T-helper 17 cell (primary cell): ENCODE measurements around the gene SSH2. TPM values are rescaled to one million over a fixed set of nuclear protein-coding genes. Genes with fewer than 3 reads are reported as not detected.

Experiments
- ATAC-seq: fragments of 150-1000 bp; cut with Tn5 transposase; 2 replicates; pipeline ENCODE4 v1.10.0; 2021; ENCODE audit warnings: mild to moderate bottlenecking, moderate library complexity
- DNase-seq, 3 donors: peaks; one replicate each; pipeline versions ENCODE4 v3.0.0 to v3.0.0-alpha.2; 2020 to 2021
- H3K9me3 ChIP-seq: one replicate; pipeline ENCODE4 v1.7.0; 2013; ENCODE audit warnings: low read length, mild to moderate bottlenecking; ENCODE audit not compliant: control insufficient read depth, poor library complexity, severe bottlenecking
- H3K27ac Mint-ChIP-seq: one replicate; pipeline ENCODE4 v1.8.0; 2022; ENCODE audit warnings: mild to moderate bottlenecking, moderate library complexity, mixed read lengths
- H3K27me3 Mint-ChIP-seq: one replicate; pipeline ENCODE4 v1.8.0; 2022; ENCODE audit warnings: mixed read lengths
- H3K36me3 Mint-ChIP-seq: one replicate; pipeline ENCODE4 v1.8.0; 2022; ENCODE audit warnings: low read depth, mixed read lengths
- H3K4me1 Mint-ChIP-seq: one replicate; pipeline ENCODE4 v1.8.0; 2022; ENCODE audit warnings: mild to moderate bottlenecking, mixed read lengths
- H3K4me3 Mint-ChIP-seq: one replicate; pipeline ENCODE4 v1.8.0; 2022; ENCODE audit warnings: mild to moderate bottlenecking, moderate library complexity, mixed read lengths
- total RNA-seq, 4 donors: library from RNA in 2 of 4; stranded (reverse) in 2 of 4; gene quantifications; one replicate each; pipeline ENCODE4 v1.2.3 and lab custom pipeline; 2022 to 2026

Gene SSH2
- total RNA-seq, 2 donors from 2014 or later: 72.2 to 72.7 TPM

DNA sequence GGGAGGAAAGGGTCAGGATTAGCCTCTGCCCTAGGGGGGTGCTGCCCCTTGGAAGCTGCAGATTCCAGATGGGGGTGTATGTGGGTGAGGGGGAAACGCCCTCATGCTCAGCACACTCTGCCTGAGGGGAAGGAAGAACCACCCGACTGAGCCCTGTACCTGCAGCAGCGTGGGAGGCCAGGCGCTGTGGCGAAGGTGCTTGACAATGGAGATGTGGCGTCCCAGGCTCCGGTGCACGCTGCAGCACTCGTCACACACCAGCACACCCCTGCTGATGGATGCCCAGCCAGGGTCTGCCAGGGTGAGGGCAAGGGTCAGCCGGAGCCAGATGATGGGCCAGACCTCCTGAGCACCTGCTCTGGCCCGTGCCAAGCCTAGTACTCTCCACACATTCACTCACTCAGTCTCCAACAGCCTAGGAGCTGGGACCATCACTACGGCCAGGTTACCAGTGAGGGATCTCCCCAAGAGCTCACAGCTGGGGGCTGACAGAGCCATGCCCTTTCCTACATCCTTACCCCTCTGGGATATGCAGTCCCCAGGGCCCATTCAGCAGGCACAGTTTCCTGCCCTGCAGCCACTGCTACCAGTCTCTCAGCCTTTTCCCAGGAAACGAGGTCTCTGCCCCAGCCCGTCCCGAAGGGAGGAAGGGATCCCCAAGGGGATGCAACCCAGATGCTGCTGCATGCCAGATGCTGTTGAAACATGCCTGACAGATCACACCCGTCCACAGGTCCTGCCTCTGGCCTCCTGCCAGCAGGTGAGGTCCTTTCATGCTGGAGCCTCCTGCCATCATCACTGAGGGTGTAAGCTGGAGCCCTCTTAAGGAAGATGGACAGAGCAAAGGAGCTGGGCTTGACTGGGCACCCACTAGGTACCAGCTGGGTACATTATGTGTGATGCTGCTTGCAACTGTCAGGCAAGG is 346.4 kb downstream of the SSH2 start:
- no peaks in the 10 kb centered on the region for H3K9me3 ChIP-seq
- Mint-ChIP-seq H3K36me3 (no peaks in the 10 kb centered on the region), H3K4me1 (peaks cover 47% of the 10 kb centered on the region), H3K27me3 (no peaks in the 10 kb centered on the region), H3K27ac (peak overlapping the region; percentile 54), H3K4me3 (no peak overlapping the region)
- ATAC-seq (no peak), DNase-seq (no peak)

DNA sequence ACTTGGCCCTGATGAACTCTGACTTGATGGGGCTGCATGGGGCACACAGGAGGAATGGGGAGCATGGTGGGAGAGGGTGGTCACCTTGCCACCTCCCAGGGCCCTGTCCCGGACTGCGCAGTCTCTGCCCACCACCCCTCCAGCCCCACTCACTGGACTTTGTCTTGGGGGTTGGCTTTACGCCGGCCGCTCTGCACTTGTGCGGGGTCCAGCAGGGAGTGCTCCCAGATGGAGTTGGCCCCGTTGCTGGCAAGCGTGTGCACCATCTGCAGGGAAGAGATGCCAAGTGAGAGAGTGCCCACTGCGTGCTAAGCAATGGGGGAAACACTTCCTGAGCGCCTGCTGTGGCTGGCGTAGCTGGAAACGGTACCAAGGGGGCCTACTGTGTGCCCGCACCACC is 347.3 kb downstream of the SSH2 start:
- no peak overlapping the region for H3K27ac Mint-ChIP-seq
- no peaks in the 10 kb centered on the region for H3K27me3 Mint-ChIP-seq
- ATAC-seq: no peak
- no peaks in the 10 kb centered on the region for H3K36me3 Mint-ChIP-seq
- H3K4me3 Mint-ChIP-seq: peak overlapping the region; percentile 28
- no peak for DNase-seq
- H3K9me3 ChIP-seq: no peaks in the 10 kb centered on the region
- H3K4me1 Mint-ChIP-seq: peaks cover 43% of the 10 kb centered on the region

DNA sequence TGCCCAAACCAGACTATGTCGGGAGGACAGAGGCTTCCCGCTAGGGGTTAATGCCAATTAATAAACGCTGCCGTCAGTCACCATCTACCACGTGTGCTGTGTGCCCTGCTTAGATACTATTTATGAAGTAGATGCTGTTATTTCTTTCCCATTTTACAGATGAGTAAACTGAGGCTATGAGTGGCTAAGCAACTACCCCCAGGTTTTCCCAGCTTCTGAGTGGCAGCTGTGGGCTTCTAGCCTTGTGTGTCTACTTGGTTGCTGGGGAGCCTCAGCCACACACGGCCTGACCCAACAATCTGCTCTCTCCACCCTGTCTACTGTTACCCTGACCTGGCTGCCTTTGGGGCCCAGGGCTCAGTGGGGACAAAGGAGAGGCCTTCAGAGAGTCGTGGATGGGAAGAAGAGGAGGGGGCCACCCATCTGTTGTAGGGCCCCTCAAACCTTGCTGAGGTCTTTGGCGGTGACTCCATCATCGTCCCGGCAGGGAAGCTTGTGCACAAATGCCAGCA is 347.7 kb downstream of the SSH2 start:
- no peak for DNase-seq
- Mint-ChIP-seq H3K27me3 (no peaks in the 10 kb centered on the region), H3K27ac (no peak overlapping the region), H3K4me3 (no peak overlapping the region), H3K4me1 (peaks cover 39% of the 10 kb centered on the region), H3K36me3 (no peaks in the 10 kb centered on the region)
- no peaks in the 10 kb centered on the region for H3K9me3 ChIP-seq
- ATAC-seq: no peak

DNA sequence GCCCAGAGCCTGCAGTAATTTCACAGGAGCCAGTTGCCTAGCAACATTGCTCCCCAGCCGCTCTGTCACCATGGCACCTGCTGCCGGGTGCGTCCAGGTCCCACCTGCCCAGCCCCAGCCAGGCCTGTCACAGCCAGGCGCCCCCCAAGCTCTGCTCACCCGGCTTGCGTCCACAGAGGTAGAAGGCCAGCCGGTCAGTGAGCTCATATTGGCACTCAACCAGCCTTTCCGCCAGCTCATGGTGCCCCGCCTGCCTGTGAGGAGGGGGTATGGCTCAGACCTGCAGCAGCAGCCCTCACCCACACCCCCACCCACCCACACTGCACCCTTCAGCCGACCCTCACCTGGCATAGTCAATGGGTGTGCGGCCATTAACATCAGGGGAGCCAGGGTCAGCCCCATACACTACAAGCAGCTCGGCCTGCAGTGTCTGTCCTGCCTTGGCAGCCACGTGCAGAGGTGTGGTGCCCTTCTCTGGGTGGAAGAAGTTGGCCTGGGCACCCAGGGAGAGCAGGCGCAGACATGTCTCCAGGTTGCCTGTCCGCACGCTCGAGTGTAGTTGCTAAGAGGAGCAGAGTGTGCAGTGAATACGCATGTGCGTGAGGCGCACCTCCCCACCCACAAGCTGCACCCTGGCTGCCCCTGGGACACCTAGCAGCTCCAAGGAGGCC is 348.3 kb downstream of the SSH2 start:
- DNase-seq: no peak
- no peak overlapping the region for H3K27ac Mint-ChIP-seq
- no peak overlapping the region for H3K4me3 Mint-ChIP-seq
- no peak for ATAC-seq
- H3K9me3 ChIP-seq: no peaks in the 10 kb centered on the region
- no peaks in the 10 kb centered on the region for H3K27me3 Mint-ChIP-seq
- H3K4me1 Mint-ChIP-seq: peaks cover 36% of the 10 kb centered on the region
- H3K36me3 Mint-ChIP-seq: no peaks in the 10 kb centered on the region

DNA sequence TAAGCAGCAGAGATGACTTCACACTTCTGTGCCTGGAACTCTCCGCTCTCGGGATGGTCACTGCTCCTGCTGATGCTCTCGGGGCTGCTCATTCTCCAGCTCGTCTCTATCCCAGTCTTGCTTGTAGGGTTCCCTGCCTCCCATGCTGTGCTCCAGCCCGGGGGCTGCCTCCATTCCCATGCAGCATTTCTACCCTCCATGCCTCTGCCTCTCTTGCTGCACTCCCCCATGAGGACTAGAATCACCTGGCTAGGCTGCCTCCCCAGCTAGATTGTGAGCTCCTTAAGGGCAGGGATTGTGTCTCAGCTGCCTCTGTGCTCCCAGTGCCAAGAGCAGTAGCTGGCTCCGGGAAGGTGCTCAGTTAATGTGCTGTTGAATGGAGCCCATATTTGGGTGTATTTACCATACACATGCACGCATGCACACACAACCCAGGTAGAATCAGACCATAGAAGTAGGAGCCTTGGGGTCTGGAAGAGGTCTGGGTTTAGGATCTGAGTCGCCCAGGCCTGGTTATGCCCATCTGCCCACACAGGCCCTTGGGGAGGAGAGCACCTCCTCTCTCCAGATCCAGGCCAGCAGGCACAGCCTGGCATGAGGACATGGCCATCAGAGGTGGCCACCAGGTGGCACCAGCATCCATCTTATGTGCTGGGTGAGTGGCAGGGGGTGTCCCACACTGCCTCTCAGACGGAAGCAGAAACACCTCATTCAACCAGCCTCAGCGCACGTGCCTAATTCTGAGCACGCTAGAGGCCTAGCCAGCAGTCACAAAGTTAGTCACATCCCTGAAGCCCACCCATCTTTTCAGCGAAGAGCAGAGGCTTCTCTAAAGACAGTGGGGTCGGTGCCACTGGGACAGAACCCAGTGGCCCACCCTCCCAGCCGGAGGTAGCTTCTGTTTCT is 349.9 kb downstream of the SSH2 start:
- no peaks in the 10 kb centered on the region for H3K9me3 ChIP-seq
- Mint-ChIP-seq H3K27ac (peak overlapping the region; percentile 72), H3K4me3 (no peak overlapping the region), H3K36me3 (no peaks in the 10 kb centered on the region), H3K4me1 (peaks cover 26% of the 10 kb centered on the region), H3K27me3 (no peaks in the 10 kb centered on the region)
- peak; percentile 99 for ATAC-seq
- DNase-seq: peak; percentile 76 to 90 (median 80)

DNA sequence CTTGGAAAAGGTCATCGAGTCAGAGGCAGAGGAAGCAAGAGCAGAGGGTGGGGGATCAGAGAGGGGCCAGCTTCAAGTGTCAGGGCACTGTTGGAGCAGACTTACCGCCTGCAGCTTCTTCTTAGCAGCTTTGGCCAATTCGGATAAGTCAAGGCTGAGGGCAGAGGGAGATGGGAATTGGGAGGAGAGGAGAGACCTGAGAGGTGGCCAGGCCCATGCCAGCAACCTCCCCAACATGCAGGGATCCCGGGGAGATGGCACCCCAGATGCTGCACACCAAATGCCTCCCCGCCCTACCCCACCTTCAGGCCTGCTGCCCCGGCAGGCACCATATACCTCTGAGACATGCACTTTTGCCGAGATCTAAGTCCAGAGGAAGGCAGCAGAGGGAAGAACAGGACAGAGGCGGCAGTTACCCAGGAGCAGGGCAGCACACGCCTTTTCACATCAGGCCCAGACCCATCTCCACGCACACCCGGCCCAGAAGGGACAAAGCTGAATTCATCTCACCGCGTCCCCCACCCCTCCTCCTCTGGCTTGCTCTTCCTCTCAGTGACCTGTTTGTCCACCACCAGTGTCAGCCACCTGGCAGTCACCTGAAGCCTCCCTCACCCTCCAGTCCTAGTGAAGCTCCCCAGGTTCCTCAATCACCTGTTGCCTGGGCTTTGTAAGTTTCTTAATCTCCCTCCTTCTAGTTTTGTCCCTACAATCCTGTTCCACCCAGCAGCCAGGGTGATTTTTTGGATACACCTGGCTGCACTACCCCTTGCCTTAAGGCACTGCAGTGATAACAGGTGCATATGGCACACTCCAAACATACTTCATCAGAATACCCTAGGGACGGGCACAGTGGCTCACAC is 351.2 kb downstream of the SSH2 start:
- H3K27ac Mint-ChIP-seq: peak overlapping the region; percentile 41
- no peak for ATAC-seq
- no peaks in the 10 kb centered on the region for H3K9me3 ChIP-seq
- no peaks in the 10 kb centered on the region for H3K36me3 Mint-ChIP-seq
- DNase-seq: no peak
- peaks cover 19% of the 10 kb centered on the region for H3K4me1 Mint-ChIP-seq
- H3K27me3 Mint-ChIP-seq: no peaks in the 10 kb centered on the region
- no peak overlapping the region for H3K4me3 Mint-ChIP-seq

DNA sequence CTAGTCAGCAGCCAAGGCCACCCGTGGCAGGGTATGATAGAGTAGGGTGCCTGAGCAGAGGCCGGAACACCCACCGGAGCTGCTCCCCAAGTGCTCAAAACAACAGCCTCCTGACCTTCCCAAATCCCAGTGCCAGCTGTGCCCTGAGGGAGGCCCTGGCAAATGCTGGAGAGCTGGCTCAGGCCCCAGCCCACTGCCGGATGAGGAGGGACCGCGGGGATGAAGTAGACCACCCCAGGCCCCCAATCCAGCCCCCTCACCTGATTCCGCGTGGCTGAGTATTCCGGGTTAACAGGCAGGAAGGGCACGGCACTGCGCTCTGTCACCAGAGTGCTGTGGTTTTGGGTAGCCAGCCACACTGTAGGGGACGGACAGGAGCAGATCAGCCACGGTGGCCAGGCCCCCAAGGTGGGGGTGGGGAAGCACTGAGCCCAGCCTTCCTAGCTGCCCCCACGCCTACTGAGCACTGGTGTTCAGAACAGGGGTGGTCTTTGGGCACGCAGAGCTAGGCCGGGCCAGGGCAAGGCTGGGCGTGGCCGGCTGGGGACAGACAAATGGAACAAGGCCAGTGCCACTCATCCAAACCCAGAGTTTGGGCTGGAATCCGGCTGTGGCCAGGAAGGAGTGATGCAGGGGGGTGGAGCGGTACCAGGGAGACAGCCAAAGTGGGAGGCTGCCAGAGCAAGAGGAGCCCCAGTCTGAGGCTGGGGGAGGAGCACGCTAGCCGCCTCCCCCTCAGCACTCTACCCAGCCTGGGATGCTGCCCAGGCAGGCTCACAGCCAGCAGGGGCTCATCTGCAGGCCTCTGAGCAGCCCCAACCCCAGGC is 352.4 kb downstream of the SSH2 start:
- Mint-ChIP-seq H3K4me1 (peaks cover 21% of the 10 kb centered on the region), H3K36me3 (no peaks in the 10 kb centered on the region), H3K4me3 (no peak overlapping the region), H3K27me3 (no peaks in the 10 kb centered on the region), H3K27ac (peak overlapping the region; percentile 41)
- DNase-seq (no peak), ATAC-seq (no peak)
- H3K9me3 ChIP-seq: no peaks in the 10 kb centered on the region

DNA sequence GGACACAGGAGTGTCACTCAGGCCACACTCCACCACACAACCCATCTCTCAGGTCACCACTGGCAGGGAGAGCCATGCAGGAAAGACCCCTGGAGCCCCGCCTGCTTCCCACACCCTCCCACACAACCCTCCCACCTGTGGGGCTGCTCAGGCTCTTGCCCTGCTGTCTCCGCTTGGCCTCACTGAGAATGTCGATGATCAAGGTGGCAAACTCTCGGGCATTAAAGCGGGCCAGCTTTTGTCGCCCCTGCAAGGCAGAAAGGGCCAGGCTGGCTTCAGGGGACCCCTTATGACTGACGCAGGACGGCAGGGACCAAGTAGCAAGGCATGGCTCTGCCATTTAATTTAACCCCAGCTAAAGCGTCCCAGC is 353.0 kb downstream of the SSH2 start:
- Mint-ChIP-seq H3K36me3 (no peaks in the 10 kb centered on the region), H3K27ac (no peak overlapping the region), H3K4me3 (no peak overlapping the region), H3K4me1 (peaks cover 17% of the 10 kb centered on the region), H3K27me3 (no peaks in the 10 kb centered on the region)
- DNase-seq (no peak), ATAC-seq (no peak)
- H3K9me3 ChIP-seq: no peaks in the 10 kb centered on the region

DNA sequence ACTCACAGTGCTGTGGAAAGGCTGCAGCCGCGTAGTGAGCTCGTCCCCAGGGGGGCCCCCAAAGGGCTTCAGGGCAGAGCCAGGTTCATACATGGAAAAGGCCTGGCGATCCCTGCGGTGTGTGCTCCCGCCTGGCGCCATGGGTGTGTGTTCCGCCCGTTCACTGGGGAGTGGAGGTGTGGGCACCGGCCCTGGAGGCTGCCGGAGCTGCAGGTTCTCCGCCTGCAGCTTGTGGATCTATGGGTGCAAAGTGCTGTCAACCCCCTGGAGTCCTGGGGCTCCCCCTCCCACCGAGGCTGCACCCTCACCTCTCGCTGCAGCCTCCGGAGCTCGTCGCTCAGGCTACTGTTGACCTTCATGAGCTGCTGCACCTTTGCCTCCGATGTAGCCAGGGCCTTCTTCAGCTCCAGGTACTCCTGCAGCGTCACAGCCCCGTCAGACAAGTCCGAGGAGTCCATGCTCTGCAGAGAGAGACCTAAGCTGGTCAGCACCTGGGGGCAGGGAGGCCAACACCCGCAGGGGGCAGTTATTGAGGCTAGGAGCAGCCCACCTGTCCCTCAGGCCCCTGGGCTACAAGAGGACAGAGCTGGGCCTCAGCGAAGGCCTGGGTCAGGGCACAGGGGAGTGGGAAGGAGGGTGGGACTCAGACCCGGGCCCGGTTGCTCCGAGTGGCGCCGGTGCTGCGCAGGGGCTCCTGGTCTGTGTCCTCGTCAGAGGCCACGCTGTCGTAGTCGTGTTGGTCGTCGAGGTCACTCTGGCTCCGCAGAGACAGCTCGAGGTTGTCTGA is 353.6 kb downstream of the SSH2 start:
- no peaks in the 10 kb centered on the region for H3K9me3 ChIP-seq
- H3K4me3 Mint-ChIP-seq: no peak overlapping the region
- ATAC-seq: no peak
- DNase-seq: no peak
- no peaks in the 10 kb centered on the region for H3K36me3 Mint-ChIP-seq
- H3K27me3 Mint-ChIP-seq: no peaks in the 10 kb centered on the region
- no peak overlapping the region for H3K27ac Mint-ChIP-seq
- peaks cover 17% of the 10 kb centered on the region for H3K4me1 Mint-ChIP-seq
